ENCODE results near the gene MPL.
"Not testable (repeated sequence)": the region's sequence is repeated elsewhere in the genome, so short reads cannot be mapped to it uniquely, and the experiment has no call there.

Gene MPL

DNA sequence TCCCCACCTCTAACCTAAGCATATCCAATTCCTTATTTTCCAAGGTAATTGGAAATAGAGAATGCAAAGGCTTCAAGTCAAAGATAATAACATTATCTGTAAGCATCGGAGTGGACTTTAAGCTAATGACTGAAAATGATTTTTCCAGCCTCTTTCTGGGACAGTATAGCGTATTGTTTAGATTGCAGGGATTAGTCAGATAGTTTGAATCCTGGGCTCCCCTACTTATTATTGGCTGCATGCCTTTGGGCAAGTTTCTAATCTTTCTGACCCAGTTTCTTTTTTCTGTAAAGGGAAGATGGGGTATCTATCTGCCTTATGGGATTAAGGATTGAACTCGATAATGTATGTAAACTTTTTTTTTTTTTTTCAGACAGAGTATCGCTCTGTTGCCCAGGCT is 19.6 kb downstream of the MPL start:
- no peak for DNase-seq (ENCODE audit: low spot score)

GRCh38 chr1:43358121-43358745 is 20.6 kb downstream of the MPL start:
- DNase-seq (ENCODE audit: low spot score): peak; percentile 61

DNA sequence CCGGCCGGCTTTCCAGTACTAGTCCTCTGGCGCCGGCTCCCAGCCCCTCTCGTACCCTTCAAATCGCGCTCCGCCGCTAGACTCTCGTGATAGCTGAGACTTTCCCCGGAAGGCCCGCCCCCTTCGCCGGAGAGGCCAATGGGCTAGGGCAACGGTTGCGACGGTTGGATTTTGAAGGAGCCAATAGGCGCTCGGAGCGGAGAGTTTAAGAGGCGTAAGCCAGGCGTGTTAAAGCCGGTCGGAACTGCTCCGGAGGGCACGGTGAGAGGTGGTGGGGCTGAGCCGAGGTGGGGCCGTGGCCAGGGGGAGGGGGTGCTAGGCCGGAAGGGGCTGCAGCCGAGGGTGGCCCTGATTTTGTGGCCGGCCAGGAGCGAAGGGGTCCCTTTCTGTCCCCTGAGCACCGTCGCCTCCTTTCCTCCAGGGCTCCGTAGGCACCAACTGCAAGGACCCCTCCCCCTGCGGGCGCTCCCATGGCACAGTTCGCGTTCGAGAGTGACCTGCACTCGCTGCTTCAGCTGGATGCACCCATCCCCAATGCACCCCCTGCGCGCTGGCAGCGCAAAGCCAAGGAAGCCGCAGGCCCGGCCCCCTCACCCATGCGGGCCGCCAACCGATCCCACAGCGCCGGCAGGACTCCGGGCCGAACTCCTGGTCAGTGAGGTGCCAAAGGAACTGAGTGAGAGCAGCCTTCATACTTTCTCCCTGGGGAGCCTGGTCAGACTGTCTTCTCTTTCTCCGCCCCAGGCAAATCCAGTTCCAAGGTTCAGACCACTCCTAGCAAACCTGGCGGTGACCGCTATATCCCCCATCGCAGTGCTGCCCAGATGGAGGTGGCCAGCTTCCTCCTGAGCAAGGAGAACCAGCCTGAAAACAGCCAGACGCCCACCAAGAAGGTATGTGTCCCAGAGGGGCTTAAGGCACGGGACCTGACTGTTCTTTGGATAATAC is 21.4 kb downstream of the MPL start, which contains the start of gene CDC20:
Gene CDC20 (plus strand): TSS at position 236 of the 948 bp plus-strand sequence. CDS start 235 bp downstream, at position 471.
- peak; percentile 91 for DNase-seq (ENCODE audit: low spot score)

- DNase-seq (ENCODE audit: low spot score): no peak
Measured at GRCh38 chr1:43359696-43360095, 22.1 kb downstream of the MPL start.

- DNase-seq (ENCODE audit: low spot score): no peak
Measured at GRCh38 chr1:43360616-43361015, 23.0 kb downstream of the MPL start.

GRCh38 chr1:43363283-43363934 is 25.8 kb downstream of the MPL start:
- no peak for DNase-seq (ENCODE audit: low spot score)

- no peak for DNase-seq (ENCODE audit: low spot score)
Measured at GRCh38 chr1:43363935-43364525, 26.4 kb downstream of the MPL start.

- no peak for DNase-seq (ENCODE audit: low spot score)
Measured at GRCh38 chr1:43365678-43366077, 28.1 kb downstream of the MPL start.

DNA sequence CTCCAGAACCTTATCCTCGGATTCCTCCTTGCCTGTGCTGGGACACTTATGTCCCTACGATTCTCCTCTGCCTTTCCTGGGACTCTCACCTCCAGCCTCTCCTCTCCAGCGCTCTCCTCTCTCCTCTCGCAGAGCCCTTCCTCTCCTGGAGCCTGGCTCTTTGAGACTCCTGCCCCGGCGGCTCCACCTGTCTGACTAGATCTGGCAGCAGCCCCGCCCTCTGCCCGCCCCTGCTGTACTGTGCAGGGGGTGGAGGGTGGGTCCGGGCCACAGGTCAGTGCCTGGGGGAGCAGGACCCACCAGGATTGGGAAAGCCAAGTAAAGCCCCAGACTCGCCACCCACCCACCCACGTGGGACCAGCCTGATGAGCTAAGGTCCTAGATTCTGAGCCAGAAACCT is 28.6 kb downstream of the MPL start:
- no peak for DNase-seq (ENCODE audit: low spot score)

- no peak for DNase-seq (ENCODE audit: low spot score)
Measured at GRCh38 chr1:43366601-43367025, 29.0 kb downstream of the MPL start.

DNA sequence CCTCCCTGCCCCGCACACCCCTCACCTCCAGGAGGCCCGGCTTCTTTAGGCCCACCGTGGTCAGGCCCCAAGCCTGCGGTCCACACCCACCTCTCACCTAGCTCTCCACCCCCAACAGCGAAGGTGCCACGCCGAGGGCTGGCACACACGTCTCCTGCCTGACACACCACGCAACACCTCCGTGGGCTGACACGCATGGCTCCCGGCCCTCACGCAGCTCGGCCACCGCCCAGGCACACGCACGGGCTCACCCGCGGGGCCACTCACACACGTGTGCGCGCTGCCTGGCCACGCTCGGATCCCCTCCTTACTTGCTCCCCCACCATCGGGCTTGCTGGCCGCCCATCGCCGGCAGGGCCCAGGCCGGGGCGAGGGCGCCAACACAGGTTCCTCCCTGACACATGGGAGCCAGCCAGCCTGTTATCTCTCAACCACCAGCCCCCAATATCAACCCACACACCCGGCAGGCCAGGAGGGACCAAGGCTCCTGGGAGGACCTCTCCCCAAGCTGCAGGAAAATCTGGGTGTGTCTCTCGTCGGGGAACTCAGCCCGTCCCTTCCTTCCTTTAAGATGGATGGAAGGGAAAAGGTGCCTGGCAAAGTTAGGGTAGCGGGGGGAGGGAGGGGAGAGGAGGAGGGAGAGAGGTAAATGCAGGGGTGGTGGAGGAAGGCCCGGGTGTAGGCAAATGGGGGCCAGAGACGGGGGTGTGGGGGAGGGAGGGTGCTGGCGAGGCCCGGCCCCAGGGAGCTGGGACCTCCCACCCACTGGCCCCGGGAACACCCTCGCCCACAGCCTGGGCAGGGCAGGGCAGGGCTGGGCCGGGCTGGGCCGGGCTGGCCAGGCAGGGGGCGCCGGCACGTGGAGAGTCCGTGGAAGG is 29.6 kb downstream of the MPL start:
- DNase-seq (ENCODE audit: low spot score): no peak

DNA sequence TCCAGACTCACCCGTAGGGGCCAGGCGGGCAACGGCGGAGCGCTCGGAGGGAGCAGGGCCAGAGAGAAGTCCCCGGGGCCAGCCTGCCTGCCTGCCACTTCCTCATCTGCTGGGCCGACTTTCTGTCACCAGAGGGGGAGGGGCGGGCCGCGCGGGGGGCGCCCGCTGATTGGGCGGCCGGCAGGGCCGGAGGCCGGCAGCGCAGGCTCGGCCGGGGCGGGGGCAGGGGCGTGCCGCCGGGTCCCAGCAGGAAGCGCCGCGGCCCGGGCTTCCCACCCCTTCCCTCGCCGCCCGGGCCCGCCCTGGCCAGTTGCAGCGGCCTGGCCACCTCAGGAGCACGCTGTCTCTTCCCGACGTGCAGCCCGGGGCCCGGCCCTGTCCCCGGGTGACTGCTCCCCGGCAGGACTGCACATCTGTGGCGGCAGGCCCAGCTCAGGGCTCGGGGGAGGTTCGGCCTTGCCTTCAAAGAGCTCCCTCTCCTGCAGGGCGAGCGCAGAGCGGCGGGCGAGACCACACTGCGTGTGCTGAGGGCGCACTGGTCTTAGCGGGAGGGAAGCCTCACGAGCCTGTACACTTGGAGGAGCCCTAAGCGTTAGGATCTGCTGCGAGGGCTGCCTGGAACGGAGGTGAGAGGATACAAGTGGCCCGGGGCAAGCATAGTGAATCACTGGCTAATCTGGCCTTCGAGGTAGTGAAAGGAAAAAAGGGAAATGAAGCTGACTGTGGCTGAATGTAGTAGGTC is 30.5 kb downstream of the MPL start, which contains the start of gene ELOVL1:
Gene ELOVL1 (minus strand): TSS at position 108 of the 742 bp plus-strand sequence. CDS start 2,402 bp downstream, outside the sequence.
- peak; percentile 53 for DNase-seq (ENCODE audit: low spot score)

- no peak for DNase-seq (ENCODE audit: low spot score)
Measured at GRCh38 chr1:43368646-43369020, 31.0 kb downstream of the MPL start.

DNA sequence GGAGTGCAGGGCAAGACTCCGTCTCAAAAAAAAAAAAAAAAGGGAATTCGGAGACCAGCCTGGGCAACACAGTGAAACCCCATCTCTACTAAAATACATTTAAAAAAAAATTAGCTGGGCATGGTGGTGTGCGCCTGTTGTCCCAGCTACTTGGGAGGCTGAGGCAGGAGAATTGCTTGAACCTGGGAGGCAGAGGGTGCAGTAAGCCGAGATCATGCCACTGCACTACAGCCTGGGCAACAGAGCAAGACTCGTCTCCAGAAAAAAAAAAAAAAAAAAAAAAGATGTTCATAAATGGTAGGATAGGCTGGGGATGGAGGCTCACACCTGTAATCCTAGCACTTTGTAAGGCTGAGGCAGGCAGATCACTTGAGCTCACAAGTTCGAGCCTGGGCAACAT is 32.2 kb downstream of the MPL start:
- not testable (repeated sequence) for DNase-seq (ENCODE audit: low spot score)

- DNase-seq (ENCODE audit: low spot score): no peak
Measured at GRCh38 chr1:43370564-43370963, 32.9 kb downstream of the MPL start.

- no peak for DNase-seq (ENCODE audit: low spot score)
Measured at GRCh38 chr1:43372172-43372571, 34.6 kb downstream of the MPL start.

- no peak for DNase-seq (ENCODE audit: low spot score)
Measured at GRCh38 chr1:43373066-43373940, 35.7 kb downstream of the MPL start.

DNA sequence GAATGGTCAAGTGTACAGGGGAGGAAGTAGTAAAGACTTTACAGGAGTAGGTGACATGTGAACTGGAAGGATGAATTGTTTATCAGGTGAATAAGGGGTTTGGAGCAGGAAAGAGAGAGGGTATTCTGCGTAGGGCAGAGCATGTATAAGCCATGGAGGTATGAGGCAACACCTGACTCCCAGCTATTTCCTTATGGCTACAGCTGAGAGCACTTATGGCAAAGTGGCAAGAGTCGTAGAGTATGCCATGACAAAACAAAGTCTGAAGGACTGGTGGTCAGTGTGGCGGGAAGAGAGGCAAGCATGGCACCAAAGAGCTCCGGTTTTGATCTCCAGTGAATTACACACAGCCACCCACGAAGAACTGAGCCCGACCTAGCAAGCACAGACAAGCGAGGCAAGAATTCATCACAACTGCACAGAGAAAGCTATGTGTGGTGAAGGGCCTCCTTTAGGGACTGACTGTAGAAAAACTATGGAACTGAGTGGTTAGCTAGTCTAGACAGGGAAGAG is 39.2 kb downstream of the MPL start:
- DNase-seq (ENCODE audit: low spot score): no peak

- DNase-seq (ENCODE audit: low spot score): no peak
Measured at GRCh38 chr1:43377831-43378230, 40.2 kb downstream of the MPL start.
